MG63 (cell line): ENCODE measurements around the gene EPAS1. TPM values are rescaled to one million over a fixed set of nuclear protein-coding genes. Genes with fewer than 3 reads are reported as not detected.

Source experiments
- DNase-seq: peaks from one replicate; pipeline ENCODE4 v3.0.0-alpha.2; 2020
- H3K27me3 ChIP-seq: fragments of 250-450 bp; sonication (Bioruptor Pico); 2 replicates; pipeline ENCODE4 v1.5.1; 2020; ENCODE audit warnings: mild to moderate bottlenecking, moderate library complexity
- H3K36me3 ChIP-seq: fragments of 250-450 bp; sonication (Bioruptor Pico); 2 replicates; pipeline ENCODE4 v1.5.1; 2020; ENCODE audit warnings: mild to moderate bottlenecking, moderate library complexity
- H3K4me3 ChIP-seq: fragments of 250-450 bp; sonication (Bioruptor Pico); 2 replicates; pipeline ENCODE4 v1.5.1; 2020; ENCODE audit warnings: mild to moderate bottlenecking, moderate library complexity
- H3K9me3 ChIP-seq: fragments of 250-450 bp; sonication (Bioruptor Pico); 2 replicates; pipeline ENCODE4 v1.5.1; 2020; ENCODE audit warnings: mild to moderate bottlenecking, moderate library complexity
- total RNA-seq: library from RNA; depleted of rRNA; stranded (reverse); fragments of >200 nt; shearing (Covaris generic); gene quantifications from 2 replicates; pipeline ENCODE4 v1.2.3, GENCODE V29; 2014; ENCODE audit warnings: low replicate concordance

The EPAS1 gene
- total RNA-seq, 1 experiment from 2014 or later = 27.6 TPM

DNA sequence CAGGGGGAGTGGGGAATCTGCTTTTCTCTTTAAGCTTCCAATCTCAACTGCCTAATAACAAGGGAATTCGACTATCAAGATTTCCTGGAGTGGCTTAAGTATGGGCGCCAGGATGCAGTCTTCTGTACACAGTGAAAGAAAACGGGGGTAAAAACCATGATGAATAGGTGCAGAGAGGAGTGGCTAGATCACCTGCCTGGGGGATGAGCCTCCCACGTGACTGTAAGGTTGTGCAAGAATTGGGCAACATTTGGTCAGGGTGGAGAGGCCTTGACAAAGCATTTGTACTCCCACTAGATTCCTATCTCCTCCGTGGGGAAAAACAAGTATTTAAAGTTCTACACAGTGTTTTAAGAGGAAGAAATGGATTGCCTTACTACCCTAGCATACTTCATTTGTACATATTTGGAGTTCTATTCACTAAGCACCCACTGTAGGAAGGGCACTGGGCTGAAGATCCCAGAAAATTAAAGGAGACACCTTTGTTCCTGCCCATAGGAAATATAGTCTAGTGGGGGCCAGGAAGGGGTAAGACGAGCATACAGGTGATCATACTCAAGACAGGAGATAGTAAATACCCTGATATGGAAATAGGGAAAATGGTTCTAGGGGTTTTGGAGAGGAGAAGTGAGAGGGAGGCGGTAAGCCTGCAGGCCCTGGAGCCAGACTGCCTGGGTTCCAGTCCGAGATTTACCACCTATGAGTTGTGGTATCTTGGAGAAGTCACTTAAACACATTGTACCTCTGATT is 29.2 kb downstream of the EPAS1 start:
- no peaks in the 10 kb centered on the region for H3K27me3 ChIP-seq
- no peak overlapping the region for H3K4me3 ChIP-seq
- peaks cover 7% of the 10 kb centered on the region for H3K36me3 ChIP-seq
- DNase-seq = no peak
- H3K9me3 ChIP-seq = no peaks in the 10 kb centered on the region

GRCh38 chr2:46327627-46328026 is 30.4 kb downstream of the EPAS1 start:
- no peak for DNase-seq
- Histone ChIP-seq H3K27me3 (no peaks in the 10 kb centered on the region), H3K4me3 (no peak overlapping the region), H3K36me3 (peaks cover 7% of the 10 kb centered on the region), H3K9me3 (no peaks in the 10 kb centered on the region)

GRCh38 chr2:46328291-46328690 is 31.1 kb downstream of the EPAS1 start:
- Histone ChIP-seq H3K27me3 (no peaks in the 10 kb centered on the region), H3K9me3 (no peaks in the 10 kb centered on the region), H3K36me3 (peaks cover 7% of the 10 kb centered on the region), H3K4me3 (no peak overlapping the region)
- no peak for DNase-seq

DNA sequence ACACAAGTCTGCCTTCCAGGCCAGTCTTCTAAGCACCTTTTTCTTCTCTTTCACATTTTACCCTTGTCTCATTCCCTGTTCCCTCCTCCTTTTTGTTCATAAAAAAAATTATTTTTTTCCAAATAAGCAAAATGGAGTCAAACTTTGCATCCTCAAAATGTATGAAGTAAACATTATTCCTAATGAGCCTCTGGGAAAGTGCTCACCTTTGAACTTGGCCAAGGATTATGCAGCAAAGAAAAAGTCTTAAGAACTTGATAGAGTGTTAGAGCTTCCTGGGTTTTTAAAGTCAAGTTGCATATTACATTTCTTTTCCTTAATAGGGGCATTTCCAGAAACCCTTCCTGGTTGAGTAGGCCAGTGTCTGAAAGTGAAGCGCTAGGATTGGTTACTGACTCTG is 31.6 kb downstream of the EPAS1 start:
- Histone ChIP-seq H3K9me3 (no peaks in the 10 kb centered on the region), H3K27me3 (no peaks in the 10 kb centered on the region), H3K36me3 (peaks cover 7% of the 10 kb centered on the region), H3K4me3 (no peak overlapping the region)
- no peak for DNase-seq

DNA sequence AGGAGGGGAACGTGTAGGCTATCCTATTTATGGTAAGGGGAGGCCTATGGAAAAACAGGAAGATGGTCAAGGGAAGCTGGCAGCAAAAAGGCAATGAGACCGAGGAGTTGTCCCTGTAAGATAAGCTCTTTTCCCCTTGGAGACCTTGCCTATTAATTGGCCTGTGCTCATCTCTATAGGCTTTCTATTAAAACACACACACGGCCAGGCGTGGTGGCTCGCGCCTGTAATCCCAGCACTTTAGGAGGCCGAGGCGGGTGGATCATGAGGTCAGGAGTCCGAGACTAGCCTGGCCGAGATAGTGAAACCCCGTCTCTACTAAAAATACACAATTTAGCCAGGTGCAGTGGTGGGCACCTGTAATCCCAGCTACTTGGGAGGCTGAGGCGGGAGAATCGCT is 32.1 kb downstream of the EPAS1 start:
- no peak for DNase-seq
- Histone ChIP-seq H3K27me3 (no peaks in the 10 kb centered on the region), H3K9me3 (no peaks in the 10 kb centered on the region), H3K36me3 (peaks cover 7% of the 10 kb centered on the region), H3K4me3 (no peak overlapping the region)

DNA sequence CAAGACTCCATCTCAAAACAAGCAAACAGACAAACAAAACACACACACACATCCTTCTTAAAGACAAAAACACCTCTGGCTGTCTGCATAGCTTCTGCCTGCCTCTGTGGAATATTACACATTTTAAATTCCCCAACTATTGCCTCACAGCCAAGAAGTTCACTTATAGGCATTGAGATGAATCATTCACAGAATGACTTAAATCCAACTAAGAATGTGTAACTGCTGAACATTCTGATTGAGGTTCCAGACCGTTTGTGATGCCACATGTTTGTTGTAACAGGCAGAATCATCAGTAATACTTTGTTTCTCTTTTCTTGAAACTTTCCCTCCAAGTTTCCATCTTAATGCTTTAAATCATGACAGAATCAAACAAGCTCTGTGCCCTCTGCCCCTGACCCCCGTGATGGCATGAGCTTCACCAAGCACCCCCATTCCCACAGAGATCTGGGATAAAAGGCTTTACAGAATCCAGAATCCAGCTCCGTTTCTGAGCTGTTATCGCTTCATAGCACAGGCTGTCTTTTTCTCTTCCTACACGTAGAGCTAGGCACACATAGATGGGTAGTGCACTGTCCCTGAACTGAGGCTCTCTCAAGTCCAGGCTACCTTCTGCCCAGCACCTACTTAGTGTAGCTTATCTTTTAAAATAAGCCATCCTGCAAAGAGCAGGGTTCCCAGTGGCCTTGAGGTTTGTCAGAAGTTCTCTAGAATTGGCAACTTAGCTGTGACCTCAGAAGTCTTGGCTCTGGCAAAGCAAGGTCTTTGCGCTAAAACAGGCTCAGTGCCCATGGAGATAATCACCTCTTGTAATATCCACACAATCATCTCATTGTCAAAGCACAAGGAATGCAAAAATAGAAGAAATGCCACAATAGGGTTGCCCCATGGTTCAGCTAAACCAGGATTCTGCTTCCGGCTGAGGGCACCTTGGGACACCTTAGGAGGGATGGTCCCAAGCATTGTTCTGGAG is 32.9 kb downstream of the EPAS1 start:
- Histone ChIP-seq H3K36me3 (peaks cover 7% of the 10 kb centered on the region), H3K27me3 (no peaks in the 10 kb centered on the region), H3K4me3 (no peak overlapping the region), H3K9me3 (no peaks in the 10 kb centered on the region)
- peak; percentile 68 for DNase-seq

GRCh38 chr2:46331109-46331766 is 34.0 kb downstream of the EPAS1 start:
- no peaks in the 10 kb centered on the region for H3K9me3 ChIP-seq
- peaks cover 5% of the 10 kb centered on the region for H3K36me3 ChIP-seq
- H3K27me3 ChIP-seq = no peaks in the 10 kb centered on the region
- no peak overlapping the region for H3K4me3 ChIP-seq
- no peak for DNase-seq

GRCh38 chr2:46332686-46333281 is 35.6 kb downstream of the EPAS1 start:
- peak; percentile 59 for DNase-seq
- Histone ChIP-seq H3K27me3 (no peaks in the 10 kb centered on the region), H3K36me3 (no peaks in the 10 kb centered on the region; the same call in none of the 2 replicates), H3K4me3 (no peak overlapping the region), H3K9me3 (no peaks in the 10 kb centered on the region)

DNA sequence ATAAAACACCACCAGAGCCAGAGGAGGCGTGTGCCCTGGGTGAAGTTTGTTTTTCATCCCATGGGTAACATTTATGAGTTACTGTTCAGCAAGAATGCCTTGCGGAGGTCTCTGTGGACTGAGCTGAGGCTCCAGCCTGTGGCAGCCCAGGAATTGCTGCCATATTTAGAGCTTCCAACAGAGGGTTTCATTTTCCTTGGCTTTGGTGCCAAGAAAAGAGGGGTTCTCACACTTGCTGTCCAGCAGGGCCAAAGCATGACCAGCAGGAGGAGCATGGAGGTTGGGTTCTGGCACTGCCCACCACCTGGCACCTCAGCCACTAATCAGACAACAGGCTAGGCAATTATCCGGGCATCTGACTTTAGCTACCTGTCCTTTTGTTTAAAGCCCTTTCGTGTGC is 36.7 kb downstream of the EPAS1 start:
- Histone ChIP-seq H3K4me3 (no peak overlapping the region), H3K27me3 (no peaks in the 10 kb centered on the region), H3K36me3 (peaks cover 4% of the 10 kb centered on the region; the same call in 1 of the 2 replicates), H3K9me3 (no peaks in the 10 kb centered on the region)
- peak; percentile 37 for DNase-seq

DNA sequence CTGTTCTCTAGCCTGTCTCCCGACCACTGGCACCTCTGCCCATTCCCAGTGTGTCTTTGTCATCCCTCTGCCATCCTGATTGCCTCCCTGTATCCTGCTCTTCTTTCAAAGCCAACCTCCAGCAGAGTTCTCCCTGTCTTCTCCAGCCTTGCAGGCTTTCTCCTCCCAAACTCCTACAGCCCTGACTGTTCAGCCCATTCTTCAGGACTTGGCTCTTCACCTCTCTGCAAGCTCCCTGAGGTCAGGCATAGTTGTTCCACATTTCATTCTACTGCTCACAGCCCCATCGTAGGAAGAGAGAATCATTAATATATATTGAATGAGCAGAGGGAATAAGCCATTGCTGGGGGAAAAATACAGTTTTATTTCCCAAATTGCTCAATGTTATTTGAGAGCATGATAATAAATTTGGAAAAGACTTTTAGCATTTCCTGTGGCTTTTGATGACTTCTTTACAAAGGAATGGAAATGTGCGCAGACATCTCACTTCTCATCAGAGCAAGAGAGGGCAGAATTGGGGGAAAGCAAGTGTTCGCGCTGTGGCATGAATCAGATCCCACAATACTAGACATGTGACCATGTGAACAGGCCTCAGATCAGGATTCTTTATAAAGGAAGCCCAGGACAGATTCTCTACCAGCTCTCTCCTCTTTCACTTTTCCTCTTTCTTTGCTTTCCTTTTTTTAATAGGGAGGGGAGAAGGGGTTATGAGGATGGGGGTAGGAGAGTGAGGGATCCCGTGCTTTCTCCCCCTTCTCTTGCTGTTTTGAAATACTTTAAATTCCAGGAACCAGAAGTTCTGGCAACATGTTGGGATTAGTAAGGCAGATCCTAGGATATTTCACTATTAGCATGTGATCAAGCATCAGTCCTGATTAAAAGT is 37.4 kb downstream of the EPAS1 start:
- Histone ChIP-seq H3K4me3 (peak overlapping the region; percentile 9; the same call in 1 of the 2 replicates), H3K36me3 (peaks cover 4% of the 10 kb centered on the region; the same call in 1 of the 2 replicates), H3K9me3 (no peaks in the 10 kb centered on the region), H3K27me3 (no peaks in the 10 kb centered on the region)
- peak; percentile 72 for DNase-seq

DNA sequence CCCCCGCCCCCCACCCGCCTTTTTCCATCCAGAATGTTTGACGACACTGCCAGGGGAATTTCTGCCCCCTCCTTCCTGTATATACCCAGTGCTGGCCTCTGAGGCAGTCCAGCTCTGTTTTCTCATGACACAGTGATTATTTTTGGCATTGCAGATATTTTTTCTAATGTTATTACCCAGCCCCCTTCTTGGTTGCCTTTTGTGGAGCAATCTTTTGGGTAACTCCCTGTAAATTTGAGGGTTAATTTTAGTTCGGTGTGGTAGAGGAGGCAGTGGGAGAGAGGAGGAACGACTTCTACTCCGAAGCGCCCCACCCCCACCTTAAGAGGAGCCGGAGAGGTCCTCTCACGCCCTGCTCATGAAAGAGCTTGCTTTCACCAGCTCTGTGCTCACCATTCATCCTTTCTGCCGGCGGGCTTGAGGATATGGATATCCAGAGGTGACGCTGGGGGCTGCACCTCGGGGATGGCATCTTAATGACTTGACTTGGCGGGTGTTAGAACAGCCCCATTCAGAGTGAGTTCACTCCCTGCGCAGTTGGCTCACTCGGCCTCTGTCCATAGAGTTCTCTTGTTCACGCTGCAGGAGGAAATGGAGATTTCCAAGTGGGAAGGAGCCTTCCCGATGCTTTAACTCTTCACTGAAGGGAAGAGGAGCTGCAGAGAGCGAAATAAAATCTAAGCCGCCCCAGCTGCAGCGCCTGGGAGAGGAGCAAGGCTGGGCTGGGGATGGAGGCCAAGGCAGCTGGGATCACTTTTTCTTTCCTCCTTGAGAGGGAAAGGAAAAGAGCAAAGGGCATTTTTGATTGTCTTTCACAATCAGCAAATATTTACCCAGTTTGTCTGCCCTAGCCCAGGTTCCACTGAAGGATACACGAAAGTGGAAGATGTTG is 38.4 kb downstream of the EPAS1 start:
- H3K4me3 ChIP-seq = no peak overlapping the region
- no peaks in the 10 kb centered on the region for H3K27me3 ChIP-seq
- H3K9me3 ChIP-seq = no peaks in the 10 kb centered on the region
- DNase-seq = peak; percentile 62
- H3K36me3 ChIP-seq = peaks cover 4% of the 10 kb centered on the region

GRCh38 chr2:46336283-46336959 is 39.2 kb downstream of the EPAS1 start:
- DNase-seq = peak; percentile 54
- Histone ChIP-seq H3K4me3 (no peak overlapping the region), H3K9me3 (no peaks in the 10 kb centered on the region), H3K27me3 (no peaks in the 10 kb centered on the region), H3K36me3 (peaks cover 4% of the 10 kb centered on the region)

DNA sequence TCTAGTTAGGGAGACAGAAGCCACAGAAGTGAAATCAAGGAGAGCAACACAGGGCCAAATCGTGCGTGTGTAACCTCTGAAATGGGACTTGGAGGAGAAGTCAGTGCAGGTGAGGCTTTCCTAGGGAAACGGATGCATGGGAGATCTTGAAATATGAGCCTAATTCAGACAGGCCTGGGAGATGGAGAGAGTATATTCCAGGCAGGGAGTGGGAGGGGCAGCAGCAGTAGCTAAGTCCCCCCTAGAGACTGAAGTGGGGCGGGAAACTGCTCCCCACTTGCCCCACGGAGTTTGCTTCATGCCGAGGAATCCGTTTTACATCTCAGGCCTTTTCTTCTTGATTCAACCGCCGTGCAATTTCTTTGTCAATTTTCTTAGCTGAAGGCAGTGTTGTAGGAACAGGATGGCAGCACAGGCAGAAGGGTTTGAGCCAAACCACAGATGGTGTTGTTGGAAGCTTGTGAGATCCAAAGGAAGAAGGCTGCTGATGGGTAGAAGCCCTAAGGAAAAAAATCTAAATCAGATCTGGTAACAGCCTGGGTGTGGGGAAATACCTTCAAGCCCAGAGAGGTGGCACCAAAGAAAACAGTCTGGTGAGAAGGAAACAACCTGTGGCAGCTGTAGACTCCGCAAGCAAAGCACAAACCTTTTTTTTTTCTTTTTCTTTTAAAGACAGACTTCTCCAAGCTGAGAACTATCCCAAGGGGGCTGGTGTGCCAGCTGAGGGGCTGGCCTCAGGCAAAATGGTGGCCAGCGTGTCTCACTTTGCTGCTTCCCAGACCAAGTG is 40.2 kb downstream of the EPAS1 start:
- peaks cover 4% of the 10 kb centered on the region for H3K36me3 ChIP-seq
- DNase-seq = peak; percentile 24
- H3K27me3 ChIP-seq = no peaks in the 10 kb centered on the region
- no peak overlapping the region for H3K4me3 ChIP-seq
- no peaks in the 10 kb centered on the region for H3K9me3 ChIP-seq

DNA sequence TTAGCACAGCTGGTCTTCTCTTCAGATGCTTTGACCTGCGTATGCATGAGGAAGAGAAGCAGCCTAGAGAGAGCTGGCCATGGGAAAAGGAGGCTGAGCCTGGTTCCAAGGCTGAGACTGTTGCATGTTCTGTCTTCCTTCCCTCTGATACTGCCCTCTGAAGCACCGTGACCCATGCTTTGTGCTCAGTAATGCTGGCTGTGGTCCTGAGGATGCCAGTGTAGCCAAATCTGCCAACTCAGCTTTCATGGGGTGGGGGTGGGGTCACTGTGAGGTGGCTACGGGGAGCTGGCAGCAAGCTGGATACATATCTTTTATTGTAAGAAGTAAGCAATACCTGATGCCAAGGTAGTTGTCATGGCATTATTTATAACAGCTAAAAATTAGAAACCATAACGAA is 41.5 kb downstream of the EPAS1 start:
- Histone ChIP-seq H3K27me3 (no peaks in the 10 kb centered on the region), H3K36me3 (peaks cover 4% of the 10 kb centered on the region), H3K4me3 (no peak overlapping the region), H3K9me3 (no peaks in the 10 kb centered on the region)
- peak; percentile 32 for DNase-seq
